GM21423 (cell line): Measurements from ENCODE around the gene BPIFB1.

ENCODE experiments used
- ATAC-seq: cut with Tn5 transposase; IDR thresholded peaks from one replicate; pipeline ENCODE4 v1.9.1; 2021; ENCODE audit warnings: mild to moderate bottlenecking, moderate library complexity; ENCODE audit not compliant: unreplicated experiment

Gene BPIFB1

DNA sequence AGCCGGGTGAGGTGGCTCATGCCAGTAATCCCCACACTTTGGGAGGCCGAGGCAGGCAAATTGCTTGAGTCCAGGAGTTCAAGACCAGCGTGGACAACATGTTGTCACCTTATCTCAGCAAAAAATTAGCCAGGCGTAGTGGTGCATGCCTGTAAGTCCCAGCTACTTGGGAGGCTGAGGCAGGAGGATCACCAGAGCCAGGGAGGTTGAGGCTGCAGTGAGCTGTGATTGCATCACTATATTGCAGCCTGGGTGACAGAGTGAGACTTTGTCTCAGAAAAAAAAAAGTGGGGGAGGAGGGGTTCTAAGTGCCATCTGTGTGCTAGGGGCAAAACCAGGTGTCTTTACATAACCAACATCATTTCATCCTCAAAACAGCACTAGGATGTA lies 70.0 kb downstream of the BPIFB1 start:
- ATAC-seq = no peak
